HG03103 (cell line): ENCODE results near the gene DUSP2.
A peak's percentile ranks its signal among the peaks of the same experiment; 100 is the strongest.
"Not testable (repeated sequence)": the region's sequence is repeated elsewhere in the genome, so short reads cannot be mapped to it uniquely, and the experiment has no call there.

Experiments
- ATAC-seq: cut with Tn5 transposase; IDR thresholded peaks from one replicate; pipeline ENCODE4 v1.9.1; 2021; ENCODE audit warnings: low read depth; ENCODE audit not compliant: unreplicated experiment

The DUSP2 gene

DNA sequence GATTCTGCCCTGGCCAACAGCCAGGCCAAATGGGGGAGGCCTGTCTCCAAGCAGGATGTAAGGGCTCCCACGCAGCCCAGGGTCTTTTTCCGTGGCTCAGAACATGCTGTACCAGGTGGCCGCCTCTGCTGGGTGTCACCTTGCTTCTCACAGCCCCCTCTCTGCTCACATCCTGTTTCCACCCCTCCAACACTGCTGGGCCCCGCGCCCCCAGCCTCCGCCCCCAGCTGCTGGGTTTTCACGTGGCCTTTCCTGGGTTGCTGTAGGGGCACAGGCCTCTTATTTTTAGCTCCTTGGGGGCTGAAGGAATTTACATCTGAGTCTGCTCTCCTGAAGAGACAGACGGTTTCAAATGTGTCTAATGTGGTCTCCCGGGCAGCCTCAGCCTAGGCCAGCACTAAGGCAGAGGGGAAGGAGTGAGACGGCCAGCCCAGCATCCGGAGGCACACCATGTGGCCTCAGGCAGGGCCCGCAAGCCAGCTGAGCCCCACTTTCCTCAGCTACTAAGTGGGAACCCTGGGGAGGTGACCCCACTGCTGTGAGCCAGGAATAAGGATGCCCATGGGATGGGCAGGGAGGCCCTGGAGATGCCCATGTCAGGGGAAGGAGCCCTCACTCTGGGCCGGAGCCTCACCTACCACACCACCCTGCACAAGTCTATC is 18.7 kb upstream of the DUSP2 start:
- peak; percentile 45 for ATAC-seq

DNA sequence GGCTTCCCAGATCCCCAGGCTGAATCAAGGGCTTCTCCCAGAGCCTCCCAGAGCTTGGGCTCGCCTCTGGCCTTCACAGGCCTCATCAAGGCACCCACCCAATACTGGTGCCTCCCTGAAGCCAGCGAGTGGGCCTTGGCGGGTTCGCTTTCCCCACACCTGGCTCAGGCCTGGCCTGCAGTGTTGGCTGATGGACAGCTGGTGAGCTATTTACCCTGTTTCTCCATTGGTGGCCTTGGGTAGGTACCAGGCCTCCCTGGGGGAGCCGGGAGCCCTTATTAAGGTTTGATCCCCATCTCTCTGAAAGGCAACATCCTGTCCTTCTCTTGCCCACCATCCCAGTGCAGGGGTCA is 18.2 kb upstream of the DUSP2 start:
- peak; percentile 10 for ATAC-seq

DNA sequence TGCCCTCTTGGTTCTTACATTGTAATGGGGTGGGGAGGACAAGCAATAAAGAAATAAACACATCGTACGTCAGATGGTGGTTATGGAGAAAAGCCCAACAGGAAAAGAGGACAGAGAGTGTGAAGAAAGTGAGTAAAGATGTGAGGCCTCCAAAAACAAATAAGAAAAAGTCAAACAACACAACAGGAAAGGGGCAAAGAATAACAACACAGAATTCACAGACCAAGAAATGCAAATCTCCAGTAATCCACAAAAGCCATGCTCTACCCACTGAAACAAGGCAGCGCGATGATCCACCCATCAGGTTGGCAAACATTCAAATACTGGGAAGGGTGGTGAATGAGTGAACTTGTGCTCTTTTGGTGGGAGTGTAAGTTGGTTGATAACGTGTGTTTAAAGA is 16.7 kb upstream of the DUSP2 start:
- no peak for ATAC-seq

DNA sequence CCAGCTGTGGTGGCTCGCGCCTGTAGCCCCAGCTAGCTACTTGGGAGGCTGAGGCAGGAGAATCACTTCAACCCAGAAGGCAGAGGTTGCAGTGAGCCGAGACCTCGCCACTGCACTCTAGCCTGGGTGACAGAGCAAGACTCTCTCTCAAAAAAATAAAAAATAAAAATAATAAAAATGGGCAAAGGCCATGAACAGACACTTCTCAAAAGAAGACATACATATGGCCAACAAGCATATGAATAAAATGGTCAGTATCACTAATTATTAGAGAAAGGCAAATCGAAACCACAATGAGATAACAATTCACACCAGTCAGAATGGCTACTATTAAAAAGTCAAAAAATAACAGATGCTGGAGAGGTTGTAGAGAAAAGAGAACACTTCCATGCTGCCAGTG is 15.1 kb upstream of the DUSP2 start:
- not testable (repeated sequence) for ATAC-seq

DNA sequence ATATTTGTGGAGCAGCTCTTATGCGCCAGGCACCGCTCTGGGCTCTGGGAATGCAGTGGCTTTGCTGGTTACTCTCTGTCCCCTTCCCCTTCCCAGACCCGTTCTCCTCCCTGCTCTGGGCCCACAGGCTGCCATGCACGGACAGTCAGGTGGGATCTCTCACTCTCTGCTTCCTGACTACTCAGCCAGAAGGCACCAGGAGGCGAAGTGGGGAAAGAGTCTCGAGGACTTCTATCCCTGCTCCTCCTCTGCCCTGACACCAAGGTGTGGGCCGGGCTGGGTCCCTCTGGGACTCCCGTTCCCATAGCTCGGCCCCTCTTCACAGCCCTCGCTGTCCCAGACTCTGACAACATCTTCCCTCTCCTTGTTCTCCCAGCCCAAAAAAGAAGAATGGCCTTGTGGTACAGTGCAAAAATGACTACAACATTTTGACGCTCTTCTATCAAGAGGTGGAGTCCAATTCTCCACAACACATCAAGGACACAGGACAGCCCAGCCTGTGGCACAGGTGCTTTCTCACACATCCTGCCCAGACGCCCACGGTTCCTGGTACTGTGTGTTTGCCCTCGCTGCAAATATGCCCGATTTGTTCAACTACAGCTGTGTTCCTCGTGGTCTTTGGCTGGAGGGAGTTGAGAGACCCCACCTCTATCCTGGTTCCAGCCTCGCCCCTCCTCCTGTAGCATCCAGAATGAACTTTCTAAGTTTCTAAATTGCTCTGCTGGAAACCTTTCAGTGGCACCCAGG is 14.0 kb upstream of the DUSP2 start:
- no peak for ATAC-seq

DNA sequence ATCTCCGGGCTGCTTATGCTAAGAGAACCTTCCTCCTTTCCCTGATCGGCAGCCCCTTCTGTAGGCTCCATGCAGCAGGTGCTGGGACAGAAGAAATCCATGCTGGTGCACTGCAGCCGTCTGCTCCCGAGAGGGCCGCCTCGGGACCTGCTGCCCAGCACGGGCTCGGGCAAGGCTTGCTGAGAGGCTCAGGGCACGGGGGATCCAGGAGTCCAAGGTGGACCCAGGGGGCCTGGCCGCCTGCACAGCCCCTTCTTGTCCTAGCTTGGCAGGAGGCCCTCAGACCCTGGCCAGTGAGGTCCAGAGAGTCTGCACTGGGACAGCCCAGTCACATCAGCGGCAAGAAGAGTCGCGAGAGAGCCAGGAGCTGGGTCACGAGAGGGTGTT is 13.3 kb upstream of the DUSP2 start:
- ATAC-seq, result no peak

DNA sequence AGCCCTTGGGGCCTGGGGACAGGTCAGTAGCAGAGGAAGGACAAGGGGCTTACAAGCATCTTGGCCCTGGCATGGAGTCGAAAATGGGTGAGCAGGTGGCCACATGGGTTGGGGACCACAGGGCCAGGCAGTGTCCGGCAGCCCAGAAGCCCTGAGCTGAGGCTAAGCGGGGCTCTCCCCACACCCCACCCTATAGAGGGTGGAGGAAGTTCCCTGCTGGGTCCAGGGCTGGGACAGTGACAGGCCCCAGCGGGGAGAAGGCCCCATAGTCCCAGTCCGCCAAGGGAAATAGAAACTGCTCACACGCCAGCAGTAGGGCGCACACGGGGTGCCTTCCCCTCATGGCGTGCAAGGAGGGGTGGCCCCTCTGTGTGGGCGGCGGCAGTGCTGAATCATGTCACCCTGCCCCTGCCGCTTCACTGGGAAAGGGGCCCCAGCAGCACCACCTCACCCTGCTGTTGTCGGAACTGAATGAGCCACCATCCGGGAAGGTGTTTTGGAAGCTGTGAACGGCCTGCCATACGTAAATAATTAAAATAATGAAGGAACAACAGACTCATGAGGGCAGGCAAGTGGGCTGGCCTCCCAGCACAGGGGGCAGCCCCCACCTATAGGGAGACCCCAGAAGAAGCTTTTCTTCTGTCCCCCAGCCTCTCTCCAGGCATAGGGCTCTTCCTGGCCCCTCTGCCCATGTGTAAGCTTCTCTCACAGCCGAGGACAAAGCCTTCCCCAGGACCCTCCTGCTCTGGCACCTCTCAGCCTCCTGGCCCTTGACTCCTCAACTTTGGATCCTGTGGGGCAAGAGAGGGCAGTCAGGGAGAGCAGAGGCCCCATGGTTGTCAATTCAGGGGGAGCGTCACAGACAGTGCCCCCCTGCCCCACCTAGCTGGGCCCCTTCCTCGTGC is 12.7 kb upstream of the DUSP2 start:
- ATAC-seq, result peak; percentile 46

DNA sequence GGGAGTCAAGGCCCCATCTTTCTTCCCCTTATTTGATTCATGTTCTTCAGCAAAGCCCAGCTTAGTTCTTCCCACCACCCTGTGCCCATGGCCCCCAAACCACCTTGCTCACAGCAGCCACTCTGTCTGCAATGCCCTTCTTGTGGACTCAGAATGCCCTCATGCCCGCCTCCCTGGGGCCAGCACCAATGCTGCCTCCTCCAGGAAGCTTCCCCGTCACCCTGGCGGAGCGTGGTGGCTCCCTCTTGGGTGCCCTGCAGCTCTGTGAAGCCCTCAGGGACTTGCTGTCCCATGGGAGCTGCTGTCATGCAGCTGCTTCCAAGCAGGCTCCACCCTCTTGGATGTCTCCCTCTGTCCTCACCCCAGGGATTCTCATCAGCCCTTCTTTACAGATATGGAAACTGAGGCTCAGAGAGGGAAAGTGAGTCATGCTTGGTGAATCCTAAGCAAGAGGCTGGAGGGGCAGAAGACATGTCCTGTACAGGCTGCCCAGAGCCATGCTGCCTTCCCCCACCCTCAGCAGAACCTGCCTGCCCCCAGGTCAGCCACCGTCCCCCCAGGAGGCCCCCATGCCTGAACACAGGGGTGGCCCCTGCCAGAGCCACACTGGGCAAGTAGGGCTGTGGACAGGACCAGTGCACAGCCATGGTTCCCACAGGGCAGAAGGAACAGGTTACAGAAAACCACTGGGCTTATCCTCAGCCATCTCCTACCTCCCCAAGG is 11.8 kb upstream of the DUSP2 start:
- peak; percentile 41 for ATAC-seq

DNA sequence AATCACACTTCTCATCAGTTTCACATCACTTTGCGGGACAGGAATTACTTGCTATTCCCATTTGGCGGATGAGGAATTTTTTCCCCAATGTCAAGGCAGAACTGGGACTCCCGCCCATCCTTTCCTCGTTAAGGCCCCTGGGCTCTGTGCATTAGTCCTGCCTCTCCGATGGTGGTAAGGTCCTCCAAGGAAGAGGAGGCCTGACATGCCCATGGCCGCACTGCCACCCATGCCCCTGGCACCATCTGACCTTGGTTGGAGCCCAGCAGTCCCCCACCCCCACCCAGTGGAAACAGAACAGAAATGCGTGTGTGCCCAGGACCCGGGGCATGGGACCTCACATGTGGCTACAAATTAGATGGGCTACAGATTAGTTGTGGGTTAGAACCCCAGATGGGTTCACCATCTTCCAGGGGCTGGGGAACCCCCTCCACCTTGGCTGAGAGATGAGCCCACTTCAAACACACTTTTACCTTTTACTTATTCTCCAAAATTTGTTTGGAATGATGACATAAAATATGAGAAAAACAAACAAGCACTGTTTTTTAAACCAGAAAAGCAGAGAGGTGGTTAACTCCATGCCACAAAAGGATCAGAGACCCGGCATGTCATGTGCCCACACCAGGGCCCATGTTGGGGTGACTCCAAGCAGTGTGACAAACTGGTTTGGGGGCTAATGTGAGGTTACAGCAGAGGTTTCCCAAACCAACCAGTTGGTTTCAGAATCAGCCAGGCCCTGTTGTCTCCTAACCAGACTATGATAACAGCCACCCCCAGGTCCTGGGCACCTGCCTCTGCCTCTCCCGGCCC is 11.0 kb upstream of the DUSP2 start:
- no peak for ATAC-seq

DNA sequence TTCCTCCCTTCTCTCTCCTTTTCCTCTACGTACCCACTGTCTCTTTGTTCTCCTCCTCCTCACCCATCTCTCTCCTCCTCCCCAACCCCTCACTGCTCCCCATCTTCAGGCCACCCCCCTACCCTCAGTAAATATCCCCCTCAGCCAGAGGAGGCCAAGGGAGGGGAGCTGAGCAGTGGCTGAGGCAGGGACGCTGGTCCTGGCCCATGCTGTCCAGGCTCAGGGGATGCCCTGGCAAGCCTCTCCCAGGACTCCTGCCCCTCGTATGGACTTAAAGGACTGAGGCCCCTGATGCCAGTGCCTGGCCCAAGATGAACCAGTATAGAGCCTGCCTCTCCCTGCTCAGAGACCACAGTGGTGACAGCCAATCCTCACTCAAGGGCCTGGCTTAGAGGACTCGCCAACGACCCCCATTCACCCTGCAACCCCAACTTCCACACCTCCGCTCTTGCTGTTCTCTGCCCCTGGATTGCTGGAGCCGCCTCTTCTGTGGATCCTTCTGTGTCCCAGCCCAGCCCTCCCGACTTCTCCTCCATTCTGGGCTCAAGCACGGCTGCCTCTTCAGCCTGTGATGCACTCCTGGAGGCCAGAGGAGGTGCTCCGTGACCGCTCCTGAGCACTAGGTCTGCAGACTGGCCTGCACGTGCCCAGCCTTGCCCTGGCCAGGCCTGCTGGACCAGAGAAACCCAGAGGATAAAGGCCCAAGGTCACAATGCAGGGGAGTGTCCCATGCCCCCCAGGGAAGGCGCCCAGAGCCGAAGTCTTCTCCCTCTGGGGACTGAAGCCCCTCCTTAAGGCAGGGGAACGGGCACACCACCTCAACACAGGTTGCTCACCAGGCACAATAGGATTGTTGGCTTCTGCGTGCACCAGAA is 9.5 kb upstream of the DUSP2 start:
- ATAC-seq, result no peak

DNA sequence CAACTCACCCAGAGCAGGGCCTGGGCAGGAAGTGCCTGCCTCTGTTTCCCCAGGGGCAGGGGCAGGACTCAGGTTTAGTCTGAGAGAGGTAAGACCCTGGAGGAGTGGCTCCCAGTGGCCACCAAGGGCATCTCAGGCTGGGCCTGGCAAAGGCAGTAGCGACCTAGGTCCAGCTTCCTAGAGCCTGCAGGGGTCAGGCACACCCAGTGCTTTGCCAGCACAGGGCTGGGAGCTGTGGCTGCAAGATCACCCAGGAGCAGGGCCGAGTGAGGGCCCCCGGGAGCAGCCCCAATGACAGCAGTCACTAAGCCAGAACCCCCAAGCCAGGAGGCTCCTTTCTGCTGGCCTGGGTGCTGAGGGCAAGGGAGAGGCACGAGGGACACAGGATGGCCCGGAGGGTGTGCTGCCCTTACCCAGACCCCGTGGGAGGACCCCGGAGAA is 8.8 kb upstream of the DUSP2 start:
- no peak for ATAC-seq

DNA sequence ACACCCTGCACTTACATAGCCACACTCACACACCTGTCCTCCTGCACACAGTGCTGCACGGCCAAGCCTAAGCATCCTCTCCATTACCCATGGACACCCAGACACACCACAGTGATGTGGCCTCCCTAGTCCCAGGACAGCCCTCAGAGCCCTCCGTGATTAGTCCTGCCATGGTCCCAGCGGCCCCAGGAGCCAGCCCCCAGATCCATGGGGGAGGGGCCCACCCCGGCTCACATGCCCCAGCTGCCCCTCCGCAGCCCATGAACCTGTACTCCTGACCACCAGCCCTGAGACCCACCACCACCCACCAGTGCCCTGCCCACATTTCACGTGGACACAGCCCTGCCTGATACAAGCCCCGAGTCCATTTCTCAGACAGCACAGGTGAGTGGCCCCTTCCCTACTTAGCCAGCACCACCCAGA is 8.1 kb upstream of the DUSP2 start:
- no peak for ATAC-seq

DNA sequence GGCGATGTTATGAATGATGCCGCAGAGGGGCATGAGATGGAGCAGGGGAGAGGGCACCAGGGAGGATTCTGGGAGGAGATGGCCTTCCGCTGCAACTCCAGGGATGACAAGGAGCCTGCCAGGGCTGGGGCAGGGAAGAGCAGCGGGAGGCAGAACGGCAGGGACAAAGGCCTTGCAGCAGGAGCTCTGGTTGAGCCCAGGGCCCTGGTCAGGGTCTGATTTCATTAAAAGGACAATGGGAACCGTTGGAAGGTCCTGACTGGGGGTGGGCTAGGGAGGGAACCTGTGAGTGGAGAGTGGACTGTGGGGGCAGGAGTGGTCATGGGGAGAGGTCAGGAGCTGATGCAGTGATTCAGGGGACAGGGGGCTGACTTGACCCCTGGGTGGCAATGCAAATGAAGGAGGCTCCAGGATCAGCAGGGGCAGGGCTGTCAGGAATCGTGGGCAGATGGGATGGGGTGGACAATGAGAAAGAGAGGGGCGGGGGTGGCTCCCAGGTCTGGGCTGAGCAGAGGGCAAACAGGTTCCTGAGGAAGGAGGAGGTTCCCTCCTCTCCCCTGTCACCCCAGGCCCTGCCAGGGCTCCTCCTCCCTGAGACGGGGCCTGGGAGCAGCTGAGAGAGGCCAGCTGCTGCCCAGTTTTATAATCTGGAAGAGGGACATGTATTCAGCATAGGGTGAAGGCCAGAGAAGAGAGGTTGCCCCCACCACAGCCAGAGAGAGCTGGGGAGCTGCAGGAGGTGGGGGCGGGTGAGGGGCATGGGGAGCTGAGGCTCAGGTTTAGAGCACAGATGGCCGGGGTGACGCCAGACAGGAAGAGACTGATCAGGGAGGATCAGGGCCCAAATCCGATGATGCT is 7.3 kb upstream of the DUSP2 start:
- ATAC-seq, result no peak

DNA sequence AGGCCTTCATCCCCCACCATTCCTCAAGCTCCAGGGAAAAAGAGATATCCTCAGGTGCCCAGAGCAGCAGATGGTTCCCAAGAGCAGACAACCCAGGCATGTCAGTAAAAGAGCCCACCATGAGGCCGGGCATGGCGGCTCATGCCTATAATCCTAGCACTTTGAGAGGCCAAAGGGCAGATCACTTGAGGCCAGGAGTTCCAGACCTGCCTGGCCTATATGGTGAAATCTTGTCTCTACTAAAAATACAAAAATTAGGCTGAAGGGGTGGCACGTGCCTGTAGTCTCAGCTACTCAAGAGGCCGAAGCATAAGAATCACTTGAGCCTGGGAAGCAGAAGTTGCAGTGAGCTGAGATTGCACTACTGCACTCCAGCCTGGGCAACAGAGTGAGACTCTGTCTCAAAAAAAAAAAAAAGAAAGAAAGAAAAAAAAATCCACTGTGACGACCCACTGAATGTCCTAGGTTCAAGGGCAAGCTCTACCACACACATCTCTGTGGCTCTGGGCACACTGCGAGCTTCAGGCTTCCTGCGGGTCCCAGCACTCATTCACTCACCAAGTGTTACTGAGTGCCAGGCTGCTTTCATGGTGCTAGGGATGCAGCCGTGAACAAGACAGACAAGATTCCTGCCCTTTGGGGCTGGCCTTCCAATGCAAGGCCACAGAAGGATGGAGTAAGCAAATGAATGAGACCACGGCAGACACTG is 6.5 kb upstream of the DUSP2 start:
- no peak for ATAC-seq

DNA sequence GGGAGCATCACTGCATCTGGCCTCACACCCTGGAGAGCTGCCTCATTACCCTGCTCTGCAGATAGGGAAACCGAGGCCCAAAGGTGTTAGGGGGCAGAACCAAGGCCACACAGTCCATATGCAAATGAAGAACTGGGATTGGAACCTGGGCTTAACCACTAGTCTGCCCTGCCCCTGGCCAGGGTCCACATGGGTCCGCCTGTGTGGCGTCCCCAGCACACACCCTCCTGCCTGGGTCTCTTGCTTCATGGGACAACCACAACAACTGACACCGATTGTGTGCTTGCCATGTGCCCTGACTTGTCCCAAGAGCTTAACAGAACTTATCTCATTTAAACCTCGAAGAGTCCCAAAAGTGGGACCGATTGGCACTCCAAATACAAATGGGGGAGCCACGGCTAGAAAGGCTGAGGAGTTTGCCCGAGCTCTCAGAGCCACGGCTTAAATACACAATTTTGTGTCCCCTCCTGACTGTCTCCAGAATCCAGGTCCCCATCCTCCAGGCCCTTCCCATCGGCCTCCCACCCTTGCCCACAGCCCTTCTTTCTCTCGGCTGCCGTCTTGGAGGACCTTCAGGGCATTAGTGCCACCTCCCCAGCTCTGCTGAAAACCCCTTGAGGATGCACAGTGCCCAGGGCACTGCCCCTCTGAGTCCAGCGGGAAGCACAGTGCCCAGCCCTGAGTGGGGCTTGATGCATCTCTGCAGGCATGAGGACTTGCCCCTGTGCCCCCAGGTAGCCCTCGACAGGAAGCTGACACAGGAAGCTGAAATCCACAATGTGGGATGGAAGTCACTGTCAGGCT is 5.8 kb upstream of the DUSP2 start:
- no peak for ATAC-seq

DNA sequence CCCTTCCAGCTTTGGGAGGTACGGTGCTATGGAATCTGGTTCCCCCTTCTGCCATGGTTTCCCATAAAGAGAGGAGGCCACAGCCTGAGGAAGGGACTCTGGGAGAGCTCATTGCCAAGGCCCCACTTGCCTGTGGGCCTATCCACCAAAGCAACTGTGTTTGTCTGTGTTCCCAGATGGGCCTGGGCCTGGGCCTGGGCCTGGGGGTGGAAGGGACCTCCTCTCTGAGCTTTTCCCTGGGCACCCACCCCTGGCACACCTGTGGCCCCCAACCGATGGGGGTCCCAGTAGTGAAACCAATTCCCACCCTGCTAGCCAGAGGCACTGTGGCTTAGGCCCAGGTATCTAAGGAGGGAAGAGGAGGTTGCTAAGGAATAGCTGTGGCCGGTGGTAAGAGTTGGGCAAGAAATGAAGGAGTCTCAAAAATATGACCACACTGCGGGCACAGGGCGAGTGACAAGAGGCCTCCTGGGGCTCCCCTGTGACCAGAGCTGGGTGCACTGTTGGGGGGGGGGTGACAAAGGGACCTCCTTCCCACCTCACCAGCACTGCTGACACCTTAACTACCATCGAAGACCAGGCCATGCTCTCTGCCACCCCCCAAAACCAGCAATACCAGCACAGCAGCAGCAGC is 4.9 kb upstream of the DUSP2 start:
- no peak for ATAC-seq
